ENCODE data around the gene GUCY1A2.
"Not testable (repeated sequence)": the region's sequence is repeated elsewhere in the genome, so short reads cannot be mapped to it uniquely, and the experiment has no call there.

GUCY1A2 gene

GRCh38 chr11:106813806-106814205 is 204.5 kb downstream of the GUCY1A2 start:
- no peak for DNase-seq (ENCODE audit: low read depth)
- H3K4me3 ChIP-seq (ENCODE audit: low read depth, low read length) = no peak overlapping the region
- TF ChIP-seq, protein P1, sequence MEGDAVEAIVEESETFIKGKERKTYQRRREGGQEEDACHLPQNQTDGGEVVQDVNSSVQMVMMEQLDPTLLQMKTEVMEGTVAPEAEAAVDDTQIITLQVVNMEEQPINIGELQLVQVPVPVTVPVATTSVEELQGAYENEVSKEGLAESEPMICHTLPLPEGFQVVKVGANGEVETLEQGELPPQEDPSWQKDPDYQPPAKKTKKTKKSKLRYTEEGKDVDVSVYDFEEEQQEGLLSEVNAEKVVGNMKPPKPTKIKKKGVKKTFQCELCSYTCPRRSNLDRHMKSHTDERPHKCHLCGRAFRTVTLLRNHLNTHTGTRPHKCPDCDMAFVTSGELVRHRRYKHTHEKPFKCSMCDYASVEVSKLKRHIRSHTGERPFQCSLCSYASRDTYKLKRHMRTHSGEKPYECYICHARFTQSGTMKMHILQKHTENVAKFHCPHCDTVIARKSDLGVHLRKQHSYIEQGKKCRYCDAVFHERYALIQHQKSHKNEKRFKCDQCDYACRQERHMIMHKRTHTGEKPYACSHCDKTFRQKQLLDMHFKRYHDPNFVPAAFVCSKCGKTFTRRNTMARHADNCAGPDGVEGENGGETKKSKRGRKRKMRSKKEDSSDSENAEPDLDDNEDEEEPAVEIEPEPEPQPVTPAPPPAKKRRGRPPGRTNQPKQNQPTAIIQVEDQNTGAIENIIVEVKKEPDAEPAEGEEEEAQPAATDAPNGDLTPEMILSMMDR (IDR thresholded peaks at IDR 0.05; ENCODE audit: low read depth, low read length) = no peak
- no peak for TF ChIP-seq MAX (IDR thresholded peaks at IDR 0.05; ENCODE audit: low read depth, low read length)
- no peak for TF ChIP-seq MYC (IDR thresholded peaks at IDR 0.05; ENCODE audit: low read depth, low read length)
- no peak for TF ChIP-seq POLR2A (IDR thresholded peaks at IDR 0.05; ENCODE audit: extremely low read depth, insufficient read length)

DNA sequence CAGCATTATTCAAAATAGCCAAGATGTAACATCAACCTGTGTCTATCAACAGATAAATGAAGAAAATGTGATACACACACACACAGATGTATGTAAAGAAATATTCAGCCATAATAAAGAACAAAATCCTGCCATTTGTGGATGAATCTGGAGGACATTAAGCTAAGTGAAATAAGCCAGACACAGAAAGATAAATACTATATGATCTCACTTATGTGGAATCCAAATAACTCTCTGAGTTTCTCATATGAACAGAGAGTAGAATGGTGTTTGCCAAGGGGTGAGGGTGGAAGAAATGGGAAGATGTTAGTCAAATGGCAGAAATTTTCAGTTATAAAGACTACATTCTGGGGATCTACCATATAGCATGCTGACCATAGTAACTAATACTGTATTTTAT is 224.2 kb downstream of the GUCY1A2 start:
- no peak overlapping the region for H3K4me3 ChIP-seq (ENCODE audit: low read depth, low read length)
- TF ChIP-seq, protein P1 (IDR thresholded peaks at IDR 0.05; ENCODE audit: low read depth, low read length) = no peak
- TF ChIP-seq MAX (IDR thresholded peaks at IDR 0.05; ENCODE audit: low read depth, low read length) (no peak), POLR2A (IDR thresholded peaks at IDR 0.05; ENCODE audit: extremely low read depth, insufficient read length) (no peak), MYC (IDR thresholded peaks at IDR 0.05; ENCODE audit: low read depth, low read length) (no peak)
- DNase-seq (ENCODE audit: low read depth) = no peak

DNA sequence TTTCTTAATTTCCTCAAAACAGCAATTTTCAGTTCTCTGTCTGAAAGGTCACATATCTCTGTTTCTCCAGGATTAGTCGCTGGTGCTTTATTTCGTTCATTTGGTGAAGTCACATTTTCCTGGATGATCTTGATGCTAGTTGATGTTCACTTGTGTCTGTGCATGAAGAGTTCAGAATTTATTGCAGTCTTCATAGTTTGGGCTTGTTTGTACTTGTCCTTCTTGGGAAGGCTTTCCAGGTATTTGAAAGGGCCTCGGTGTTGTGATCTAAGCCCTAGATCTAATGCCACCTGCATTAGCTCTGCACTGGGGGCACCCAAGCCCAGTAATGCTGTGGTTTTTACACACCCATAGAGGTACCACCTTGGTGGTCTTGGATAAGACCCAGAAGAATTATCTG is 228.9 kb downstream of the GUCY1A2 start:
- TF ChIP-seq, protein P1 (IDR thresholded peaks at IDR 0.05; ENCODE audit: low read depth, low read length) = no peak
- TF ChIP-seq MAX (IDR thresholded peaks at IDR 0.05; ENCODE audit: low read depth, low read length) = no peak
- no peak for TF ChIP-seq MYC (IDR thresholded peaks at IDR 0.05; ENCODE audit: low read depth, low read length)
- no peak for TF ChIP-seq POLR2A (IDR thresholded peaks at IDR 0.05; ENCODE audit: extremely low read depth, insufficient read length)
- no peak for DNase-seq (ENCODE audit: low read depth)
- no peak overlapping the region for H3K4me3 ChIP-seq (ENCODE audit: low read depth, low read length)

GRCh38 chr11:106787454-106787853 is 230.8 kb downstream of the GUCY1A2 start:
- H3K4me3 ChIP-seq (ENCODE audit: low read depth, low read length) = no peak overlapping the region
- DNase-seq (ENCODE audit: low read depth) = no peak
- TF ChIP-seq MAX (IDR thresholded peaks at IDR 0.05; ENCODE audit: low read depth, low read length) = no peak
- TF ChIP-seq MYC (IDR thresholded peaks at IDR 0.05; ENCODE audit: low read depth, low read length) = no peak
- no peak for TF ChIP-seq POLR2A (IDR thresholded peaks at IDR 0.05; ENCODE audit: extremely low read depth, insufficient read length)
- TF ChIP-seq, protein P1 (IDR thresholded peaks at IDR 0.05; ENCODE audit: low read depth, low read length) = no peak

GRCh38 chr11:106785913-106786650 is 232.2 kb downstream of the GUCY1A2 start:
- H3K4me3 ChIP-seq (ENCODE audit: low read depth, low read length) = no peak overlapping the region
- TF ChIP-seq MYC (IDR thresholded peaks at IDR 0.05; ENCODE audit: low read depth, low read length) = no peak
- TF ChIP-seq POLR2A (IDR thresholded peaks at IDR 0.05; ENCODE audit: extremely low read depth, insufficient read length) = no peak
- TF ChIP-seq MAX (IDR thresholded peaks at IDR 0.05; ENCODE audit: low read depth, low read length) = no peak
- TF ChIP-seq, protein P1 (IDR thresholded peaks at IDR 0.05; ENCODE audit: low read depth, low read length) = no peak
- no peak for DNase-seq (ENCODE audit: low read depth)

DNA sequence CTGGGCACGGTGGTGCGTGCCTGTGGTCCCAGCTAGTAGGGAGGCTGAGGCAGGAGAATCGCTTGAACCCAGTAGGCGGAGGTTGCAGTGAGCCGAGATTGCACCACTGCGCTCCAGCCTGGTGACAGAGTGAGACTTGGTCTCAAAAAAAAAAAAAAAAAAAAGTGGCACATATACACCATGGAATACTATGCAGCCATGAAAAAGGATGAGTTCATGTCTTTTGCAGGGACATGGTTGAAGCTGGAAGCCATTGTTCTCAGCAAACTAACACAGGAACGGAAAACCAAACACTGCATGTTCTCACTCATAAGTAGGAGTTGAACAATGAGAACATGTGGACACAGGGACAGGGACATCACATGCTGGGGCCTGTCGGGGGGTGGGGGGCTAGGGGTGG is 241.0 kb downstream of the GUCY1A2 start:
- not testable (repeated sequence) for DNase-seq (ENCODE audit: low read depth); H3K4me3 ChIP-seq (ENCODE audit: low read depth, low read length)
